Tibial nerve (tissue), 4 donors: ENCODE measurements around the gene SPTBN4.
"Not testable (repeated sequence)": the region's sequence is repeated elsewhere in the genome, so short reads cannot be mapped to it uniquely, and the experiment has no call there.

ENCODE experiments used
- EP300 ChIP-seq, 2 donors: sonication (generic); formaldehyde crosslinking; IDR thresholded peaks; one replicate each; pipeline ENCODE4 v1.6.1; 2017; ENCODE audit warnings: antibody characterized with exemption in 2 of 2, mild to moderate bottlenecking in 1 of 2
- POLR2A ChIP-seq, 2 donors: fragments of 450-650 bp; IDR thresholded peaks; one replicate each; pipeline ENCODE4 v1.6.1; 2017; ENCODE audit warnings: antibody characterized with exemption in 2 of 2, mild to moderate bottlenecking in 2 of 2, moderate library complexity in 2 of 2
- TF ChIP-seq, protein P1 (sequence below), 5 experiments: fragments of 200-600 bp in 3 of 5; fragments of 450-650 bp in 2 of 5; sonication (generic) in 3 of 5; IDR thresholded peaks; one replicate each; pipeline ENCODE4 v1.5.1; 2016 to 2019; ENCODE audit warnings: antibody characterized with exemption in 5 of 5, mild to moderate bottlenecking in 3 of 5, moderate library complexity in 2 of 5

GRCh38 chr19:40547190-40547589 lies 80.4 kb downstream of the SPTBN4 start:
- TF ChIP-seq POLR2A, EP300 (IDR thresholded peaks at IDR 0.05): not testable (repeated sequence)
- TF ChIP-seq, protein P1, sequence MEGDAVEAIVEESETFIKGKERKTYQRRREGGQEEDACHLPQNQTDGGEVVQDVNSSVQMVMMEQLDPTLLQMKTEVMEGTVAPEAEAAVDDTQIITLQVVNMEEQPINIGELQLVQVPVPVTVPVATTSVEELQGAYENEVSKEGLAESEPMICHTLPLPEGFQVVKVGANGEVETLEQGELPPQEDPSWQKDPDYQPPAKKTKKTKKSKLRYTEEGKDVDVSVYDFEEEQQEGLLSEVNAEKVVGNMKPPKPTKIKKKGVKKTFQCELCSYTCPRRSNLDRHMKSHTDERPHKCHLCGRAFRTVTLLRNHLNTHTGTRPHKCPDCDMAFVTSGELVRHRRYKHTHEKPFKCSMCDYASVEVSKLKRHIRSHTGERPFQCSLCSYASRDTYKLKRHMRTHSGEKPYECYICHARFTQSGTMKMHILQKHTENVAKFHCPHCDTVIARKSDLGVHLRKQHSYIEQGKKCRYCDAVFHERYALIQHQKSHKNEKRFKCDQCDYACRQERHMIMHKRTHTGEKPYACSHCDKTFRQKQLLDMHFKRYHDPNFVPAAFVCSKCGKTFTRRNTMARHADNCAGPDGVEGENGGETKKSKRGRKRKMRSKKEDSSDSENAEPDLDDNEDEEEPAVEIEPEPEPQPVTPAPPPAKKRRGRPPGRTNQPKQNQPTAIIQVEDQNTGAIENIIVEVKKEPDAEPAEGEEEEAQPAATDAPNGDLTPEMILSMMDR (IDR thresholded peaks at IDR 0.05): not testable (repeated sequence)
